ENCODE data around the gene ZNF682.
A peak's percentile ranks its signal among the peaks of the same experiment; 100 is the strongest.
"Not testable (repeated sequence)": the region's sequence is repeated elsewhere in the genome, so short reads cannot be mapped to it uniquely, and the experiment has no call there.

The ZNF682 gene

GRCh38 chr19:19997656-19998268 is 41.5 kb downstream of the ZNF682 start:
- peak; percentile 2 for DNase-seq (ENCODE audit: low spot score)

DNA sequence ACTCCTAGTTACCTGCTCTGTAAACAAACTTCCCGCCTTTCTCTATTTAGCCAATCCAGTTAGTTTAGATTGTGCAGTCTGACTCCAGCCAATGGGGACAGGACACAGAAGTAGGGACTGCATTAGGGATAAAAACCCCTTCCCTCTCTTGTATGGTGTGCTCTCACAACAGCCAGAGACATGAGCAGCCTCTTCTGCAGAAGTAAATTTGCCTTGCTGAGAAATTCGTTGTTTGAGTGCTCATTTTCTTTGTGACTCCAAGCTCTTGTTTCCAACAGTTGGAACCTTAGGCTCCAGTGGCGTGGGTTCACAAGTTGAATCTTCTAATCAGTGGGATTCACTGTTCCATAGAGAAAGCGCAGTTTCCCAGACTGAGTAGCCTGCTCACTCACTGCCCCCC is 72.4 kb downstream of the ZNF682 start:
- no peak for DNase-seq (ENCODE audit: low spot score)

- DNase-seq (ENCODE audit: low spot score), result not testable (repeated sequence)
Measured at GRCh38 chr19:19966126-19966525, 73.2 kb downstream of the ZNF682 start.

DNA sequence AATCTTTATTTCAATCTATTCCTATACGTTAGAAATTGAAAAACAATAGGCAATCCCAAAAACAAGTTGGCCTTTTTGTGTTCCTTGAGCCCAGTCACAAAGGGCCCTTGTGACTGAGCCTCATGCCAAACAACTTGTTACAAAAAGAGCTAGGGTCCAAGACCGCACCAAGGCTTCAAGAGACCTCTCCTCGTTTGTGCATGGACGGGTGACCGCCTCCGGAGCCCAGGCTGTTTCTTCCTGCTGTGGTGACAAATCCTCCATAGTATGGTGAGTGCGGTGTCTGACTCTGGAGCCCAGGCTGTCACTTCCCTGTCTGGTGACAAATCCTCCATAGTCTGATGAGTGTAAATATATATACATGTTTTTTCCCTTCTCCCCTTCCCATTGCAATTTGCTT is 74.9 kb downstream of the ZNF682 start:
- no peak for DNase-seq (ENCODE audit: low spot score)

GRCh38 chr19:19959151-19959799 is 80.0 kb downstream of the ZNF682 start:
- DNase-seq (ENCODE audit: low spot score), result peak; percentile 62

GRCh38 chr19:19957766-19958165 is 81.5 kb downstream of the ZNF682 start:
- not testable (repeated sequence) for DNase-seq (ENCODE audit: low spot score)

- DNase-seq (ENCODE audit: low spot score), result no peak
Measured at GRCh38 chr19:19956434-19957075, 82.8 kb downstream of the ZNF682 start.

GRCh38 chr19:19955208-19955607 is 84.1 kb downstream of the ZNF682 start:
- no peak for DNase-seq (ENCODE audit: low spot score)
